Effector memory CD8-positive, alpha-beta T cell (primary cell): ENCODE results near the gene TMEM209.
A peak's percentile ranks its signal among the peaks of the same experiment; 100 is the strongest.
"Not testable (repeated sequence)": the region's sequence is repeated elsewhere in the genome, so short reads cannot be mapped to it uniquely, and the experiment has no call there.

Experiments used
- ATAC-seq: fragments of 150-1000 bp; cut with Tn5 transposase; replicated peaks from 2 replicates; pipeline ENCODE4 v1.10.0; 2021; ENCODE audit warnings: mild to moderate bottlenecking, moderate library complexity
- DNase-seq, 3 experiments: peaks; one replicate each; pipeline ENCODE4 v3.0.0; 2021
- H3K27ac Mint-ChIP-seq, 2 donors: one replicate each; pipeline ENCODE4 v1.8.0; 2022; ENCODE audit warnings: mild to moderate bottlenecking in 2 of 2, mixed read lengths in 2 of 2, moderate library complexity in 2 of 2
- H3K27me3 Mint-ChIP-seq, 2 donors: one replicate each; pipeline ENCODE4 v1.8.0; 2022; ENCODE audit warnings: mixed read lengths in 2 of 2
- H3K36me3 Mint-ChIP-seq: one replicate; pipeline ENCODE4 v1.8.0; 2022; ENCODE audit warnings: mild to moderate bottlenecking, moderate library complexity, mixed read lengths; ENCODE audit not compliant: insufficient read depth
- H3K4me1 Mint-ChIP-seq, 2 donors: one replicate each; pipeline ENCODE4 v1.8.0; 2022; ENCODE audit warnings: low read depth in 2 of 2, mixed read lengths in 2 of 2
- H3K4me3 Mint-ChIP-seq, 2 donors: one replicate each; pipeline ENCODE4 v1.8.0; 2022; ENCODE audit warnings: mild to moderate bottlenecking in 2 of 2, mixed read lengths in 2 of 2, moderate library complexity in 2 of 2
- H3K9me3 Mint-ChIP-seq, 2 donors: one replicate each; pipeline ENCODE4 v1.8.0; 2022; ENCODE audit warnings: mixed read lengths in 2 of 2

Gene TMEM209

GRCh38 chr7:130131964-130132875, 73.0 kb downstream of the TMEM209 start:
- DNase-seq (no peak), ATAC-seq (no peak)
- no peak overlapping the region for H3K27ac Mint-ChIP-seq
- no peaks in the 10 kb centered on the region for H3K27me3 Mint-ChIP-seq
- H3K36me3 Mint-ChIP-seq: peaks cover 46% of the 10 kb centered on the region
- H3K4me3 Mint-ChIP-seq: no peak overlapping the region
- H3K4me1 Mint-ChIP-seq: peaks cover 12 to 13% of the 10 kb centered on the region in 2 donors
- no peaks in the 10 kb centered on the region for H3K9me3 Mint-ChIP-seq

- Mint-ChIP-seq H3K27ac (no peak overlapping the region), H3K4me3 (no peak overlapping the region), H3K27me3 (no peaks in the 10 kb centered on the region), H3K4me1 (peaks cover 8 to 10% of the 10 kb centered on the region in 2 donors), H3K9me3 (no peaks in the 10 kb centered on the region), H3K36me3 (peaks cover 52% of the 10 kb centered on the region)
- no peak for ATAC-seq
- DNase-seq: no peak
Observed at GRCh38 chr7:130131191-130131834, 73.9 kb downstream of the TMEM209 start.

GRCh38 chr7:130129011-130129411, 76.2 kb downstream of the TMEM209 start:
- H3K4me1 Mint-ChIP-seq: no peaks in the 10 kb centered on the region
- H3K27me3 Mint-ChIP-seq: no peaks in the 10 kb centered on the region
- DNase-seq: no peak
- H3K27ac Mint-ChIP-seq: no peak overlapping the region
- H3K9me3 Mint-ChIP-seq: no peaks in the 10 kb centered on the region
- H3K36me3 Mint-ChIP-seq: peaks cover 65% of the 10 kb centered on the region
- no peak overlapping the region for H3K4me3 Mint-ChIP-seq
- ATAC-seq: no peak

GRCh38 chr7:130127821-130128317, 77.3 kb downstream of the TMEM209 start:
- Mint-ChIP-seq H3K4me3 (no peak overlapping the region), H3K36me3 (peaks cover 74% of the 10 kb centered on the region), H3K4me1 (no peaks in the 10 kb centered on the region), H3K27ac (no peak overlapping the region), H3K27me3 (no peaks in the 10 kb centered on the region), H3K9me3 (no peaks in the 10 kb centered on the region)
- no peak for ATAC-seq
- DNase-seq: no peak

- Mint-ChIP-seq H3K4me3 (no peak overlapping the region), H3K27ac (no peak overlapping the region), H3K36me3 (peaks cover 78% of the 10 kb centered on the region), H3K4me1 (no peaks in the 10 kb centered on the region), H3K27me3 (no peaks in the 10 kb centered on the region), H3K9me3 (no peaks in the 10 kb centered on the region)
- DNase-seq (no peak), ATAC-seq (no peak)
Observed at GRCh38 chr7:130127404-130127803, 77.8 kb downstream of the TMEM209 start.

- not testable (repeated sequence) for H3K9me3 Mint-ChIP-seq, H3K4me3 Mint-ChIP-seq, ATAC-seq, H3K4me1 Mint-ChIP-seq, H3K27ac Mint-ChIP-seq, H3K27me3 Mint-ChIP-seq, DNase-seq
- peaks cover 81% of the 10 kb centered on the region for H3K36me3 Mint-ChIP-seq
Observed at GRCh38 chr7:130126840-130127239, 78.4 kb downstream of the TMEM209 start.

- Mint-ChIP-seq H3K9me3 (no peaks in the 10 kb centered on the region), H3K36me3 (peaks cover 66% of the 10 kb centered on the region), H3K27me3 (no peaks in the 10 kb centered on the region), H3K27ac (no peak overlapping the region), H3K4me1 (no peaks in the 10 kb centered on the region), H3K4me3 (no peak overlapping the region)
- no peak for ATAC-seq
- no peak for DNase-seq
Observed at GRCh38 chr7:130124711-130125110, 80.5 kb downstream of the TMEM209 start.

GRCh38 chr7:130123501-130123900, 81.7 kb downstream of the TMEM209 start:
- DNase-seq: no peak
- H3K9me3 Mint-ChIP-seq: no peaks in the 10 kb centered on the region
- no peak overlapping the region for H3K27ac Mint-ChIP-seq
- H3K4me1 Mint-ChIP-seq: no peaks in the 10 kb centered on the region
- no peak for ATAC-seq
- H3K27me3 Mint-ChIP-seq: no peaks in the 10 kb centered on the region
- H3K4me3 Mint-ChIP-seq: no peak overlapping the region
- H3K36me3 Mint-ChIP-seq: peaks cover 66% of the 10 kb centered on the region

- H3K9me3 Mint-ChIP-seq: no peaks in the 10 kb centered on the region
- H3K27me3 Mint-ChIP-seq: no peaks in the 10 kb centered on the region
- peaks cover 0 to 3% of the 10 kb centered on the region in 2 donors for H3K4me1 Mint-ChIP-seq
- no peak overlapping the region for H3K4me3 Mint-ChIP-seq
- ATAC-seq (no peak), DNase-seq (no peak)
- H3K36me3 Mint-ChIP-seq: peaks cover 29% of the 10 kb centered on the region
- H3K27ac Mint-ChIP-seq: peak overlapping the region; percentile 16 to 65
Observed at GRCh38 chr7:130118801-130119200, 86.4 kb downstream of the TMEM209 start.

- ATAC-seq (no peak), DNase-seq (no peak)
- Mint-ChIP-seq H3K9me3 (no peaks in the 10 kb centered on the region), H3K4me3 (no peak overlapping the region), H3K27ac (peak overlapping the region; percentile 16 to 65), H3K27me3 (no peaks in the 10 kb centered on the region), H3K4me1 (peaks cover 0 to 3% of the 10 kb centered on the region in 2 donors), H3K36me3 (peaks cover 27% of the 10 kb centered on the region)
Observed at GRCh38 chr7:130118294-130118693, 86.9 kb downstream of the TMEM209 start.

- ATAC-seq: no peak
- H3K27ac Mint-ChIP-seq: no peak overlapping the region
- DNase-seq: no peak
- H3K4me3 Mint-ChIP-seq: no peak overlapping the region
- peaks cover 0 to 3% of the 10 kb centered on the region in 2 donors for H3K4me1 Mint-ChIP-seq
- H3K27me3 Mint-ChIP-seq: no peaks in the 10 kb centered on the region
- H3K9me3 Mint-ChIP-seq: no peaks in the 10 kb centered on the region
- peaks cover 7% of the 10 kb centered on the region for H3K36me3 Mint-ChIP-seq
Observed at GRCh38 chr7:130114776-130115175, 90.4 kb downstream of the TMEM209 start.
